Suprapubic skin (tissue), 4 donors: ENCODE data around the gene UBXN2A. TPM values are rescaled to one million over a fixed set of nuclear protein-coding genes. Genes with fewer than 3 reads are reported as not detected.
A peak's percentile ranks its signal among the peaks of the same experiment; 100 is the strongest.

Experiments
- DNase-seq, 2 donors: peaks; one replicate each; pipeline ENCODE4 v3.0.0-alpha.2; 2019; ENCODE audit warnings: low spot score in 2 of 2
- H3K27ac ChIP-seq: fragments of 200-600 bp; sonication (generic); one replicate; pipeline ENCODE4 v1.5.1; 2019
- H3K27me3 ChIP-seq: fragments of 200-600 bp; sonication (generic); one replicate; pipeline ENCODE4 v1.5.1; 2019
- H3K36me3 ChIP-seq: fragments of 200-600 bp; sonication (generic); one replicate; pipeline ENCODE4 v1.5.1; 2019
- H3K4me1 ChIP-seq: fragments of 200-600 bp; sonication (generic); one replicate; pipeline ENCODE4 v1.5.1; 2019
- H3K4me3 ChIP-seq: fragments of 200-600 bp; sonication (generic); one replicate; pipeline ENCODE4 v1.5.1; 2019; ENCODE audit warnings: mild to moderate bottlenecking
- H3K9me3 ChIP-seq: fragments of 200-600 bp; sonication (generic); one replicate; pipeline ENCODE4 v1.5.1; 2019
- EP300 ChIP-seq: sonication (generic); formaldehyde crosslinking; IDR thresholded peaks from one replicate; pipeline ENCODE4 v1.6.1; 2017; ENCODE audit warnings: antibody characterized with exemption
- POLR2A ChIP-seq, 2 donors: fragments of 450-650 bp; IDR thresholded peaks; one replicate each; pipeline ENCODE4 v1.6.1; 2017; ENCODE audit warnings: antibody characterized with exemption in 2 of 2, mild to moderate bottlenecking in 2 of 2, moderate library complexity in 2 of 2
- POLR2AphosphoS5 ChIP-seq, 3 donors: sonication (generic); formaldehyde crosslinking; IDR thresholded peaks; one replicate each; pipeline ENCODE4 v1.6.1; 2017; ENCODE audit warnings: antibody characterized with exemption in 3 of 3
- WGBS: methylation state at CpG from one replicate; pipeline ENCODE4 v1.1.5; 2018; 5-methylcytosine and 5-hydroxymethylcytosine counted together
- total RNA-seq, 4 donors: library from RNA; depleted of rRNA; stranded (reverse); fragments of >200 nt; gene quantifications; one replicate each; pipeline ENCODE4 v1.1.0, GENCODE V29; 2016
- TF ChIP-seq, protein P1 (sequence below), 2 donors: fragments of 200-600 bp in 1 of 2; fragments of 450-650 bp in 1 of 2; sonication (generic) in 1 of 2; IDR thresholded peaks; one replicate each; pipeline ENCODE4 v1.5.1; 2016 to 2019; ENCODE audit warnings: antibody characterized with exemption in 2 of 2, mild to moderate bottlenecking in 1 of 2, moderate library complexity in 1 of 2

Gene UBXN2A
- total RNA-seq, 4 donors from 2014 or later: 10.0 to 15.1 (median 12.1) TPM

DNA sequence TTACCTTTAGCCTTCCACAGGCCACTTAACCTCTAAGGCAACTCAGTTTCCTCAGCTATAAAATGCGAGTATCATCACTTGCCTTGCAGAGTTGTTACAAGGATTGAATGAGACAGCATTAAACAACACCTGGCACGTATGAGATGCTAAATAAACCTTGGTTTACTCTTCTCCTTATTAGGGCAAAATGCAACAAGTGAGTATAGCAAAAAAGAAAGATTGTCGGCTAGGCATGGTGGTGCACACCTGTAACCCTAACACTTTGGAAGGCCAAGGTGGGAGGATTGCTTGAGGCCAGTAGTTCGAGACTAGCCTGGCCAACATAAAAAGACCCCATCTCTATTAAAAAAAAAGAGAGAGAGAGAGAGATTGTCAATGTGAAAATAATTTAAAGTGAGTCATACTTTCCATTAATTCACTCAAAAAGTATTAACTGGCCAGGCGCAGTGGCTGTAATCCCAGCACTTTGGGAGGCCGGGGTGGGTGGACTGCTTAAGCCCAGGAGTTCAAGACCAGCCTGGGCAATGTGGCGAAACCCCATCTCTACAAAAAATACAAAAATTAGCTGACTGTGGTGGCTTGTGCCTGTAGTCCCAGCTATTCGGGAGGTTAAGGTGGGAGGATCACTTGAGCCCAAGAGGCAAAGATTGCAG, 21.3 kb upstream of the UBXN2A start:
- WGBS: 85% methylated on average over 8 of the region's 8 CpGs
- TF ChIP-seq EP300 (no peak), POLR2AphosphoS5 (IDR thresholded peaks at IDR 0.05) (no peak), POLR2A (IDR thresholded peaks at IDR 0.05) (no peak)
- TF ChIP-seq, protein P1, sequence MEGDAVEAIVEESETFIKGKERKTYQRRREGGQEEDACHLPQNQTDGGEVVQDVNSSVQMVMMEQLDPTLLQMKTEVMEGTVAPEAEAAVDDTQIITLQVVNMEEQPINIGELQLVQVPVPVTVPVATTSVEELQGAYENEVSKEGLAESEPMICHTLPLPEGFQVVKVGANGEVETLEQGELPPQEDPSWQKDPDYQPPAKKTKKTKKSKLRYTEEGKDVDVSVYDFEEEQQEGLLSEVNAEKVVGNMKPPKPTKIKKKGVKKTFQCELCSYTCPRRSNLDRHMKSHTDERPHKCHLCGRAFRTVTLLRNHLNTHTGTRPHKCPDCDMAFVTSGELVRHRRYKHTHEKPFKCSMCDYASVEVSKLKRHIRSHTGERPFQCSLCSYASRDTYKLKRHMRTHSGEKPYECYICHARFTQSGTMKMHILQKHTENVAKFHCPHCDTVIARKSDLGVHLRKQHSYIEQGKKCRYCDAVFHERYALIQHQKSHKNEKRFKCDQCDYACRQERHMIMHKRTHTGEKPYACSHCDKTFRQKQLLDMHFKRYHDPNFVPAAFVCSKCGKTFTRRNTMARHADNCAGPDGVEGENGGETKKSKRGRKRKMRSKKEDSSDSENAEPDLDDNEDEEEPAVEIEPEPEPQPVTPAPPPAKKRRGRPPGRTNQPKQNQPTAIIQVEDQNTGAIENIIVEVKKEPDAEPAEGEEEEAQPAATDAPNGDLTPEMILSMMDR (IDR thresholded peaks at IDR 0.05): no peak
- Histone ChIP-seq H3K9me3 (no peaks in the 10 kb centered on the region), H3K36me3 (no peaks in the 10 kb centered on the region), H3K4me1 (peaks cover 26% of the 10 kb centered on the region), H3K27ac (no peak overlapping the region), H3K27me3 (no peaks in the 10 kb centered on the region), H3K4me3 (no peak overlapping the region)
- DNase-seq: no peak

- Histone ChIP-seq H3K4me1 (peaks cover 42% of the 10 kb centered on the region), H3K36me3 (no peaks in the 10 kb centered on the region), H3K9me3 (no peaks in the 10 kb centered on the region), H3K4me3 (peak overlapping the region; percentile 98), H3K27me3 (no peaks in the 10 kb centered on the region), H3K27ac (peak overlapping the region; percentile 99)
- no peak for DNase-seq
- TF ChIP-seq POLR2A (IDR thresholded peaks at IDR 0.05): no peak
- no peak for TF ChIP-seq EP300
- 31% methylated on average over 7 of the region's 7 CpGs for WGBS
These were observed 15.5 kb upstream of the UBXN2A start for GRCh38 chr2:23924589-23925359.

DNA sequence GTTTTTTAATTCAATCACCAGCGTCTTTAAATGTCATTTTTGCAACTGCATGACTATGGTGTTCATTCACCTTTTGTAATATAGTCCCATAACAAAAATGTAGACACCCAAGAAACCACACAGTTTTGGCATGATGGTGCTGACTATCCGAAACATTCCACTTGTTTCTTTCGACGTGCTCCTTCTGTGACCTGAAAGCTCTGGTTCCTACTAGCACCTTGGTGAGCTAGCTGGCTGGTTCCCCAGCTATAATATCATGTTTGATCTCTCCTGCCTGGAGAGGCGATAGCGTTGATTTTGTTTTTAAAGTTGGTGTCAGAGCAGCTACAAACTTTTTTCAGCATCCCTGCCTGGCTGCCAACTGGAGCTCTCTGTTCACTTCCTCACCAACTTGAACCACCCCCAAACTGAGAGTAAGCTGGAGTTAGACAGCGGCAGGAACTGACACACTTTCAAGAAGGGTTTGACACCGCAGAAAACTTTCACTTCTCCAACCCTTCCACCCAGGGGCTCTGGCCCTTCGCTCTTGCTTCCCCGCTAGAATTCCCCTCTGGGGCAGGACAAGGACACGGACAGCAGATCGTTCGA, 14.5 kb upstream of the UBXN2A start:
- H3K4me1 ChIP-seq: peaks cover 42% of the 10 kb centered on the region
- DNase-seq: peak; percentile 70 to 84
- no peak for TF ChIP-seq EP300
- no peak for TF ChIP-seq POLR2AphosphoS5 (IDR thresholded peaks at IDR 0.05)
- peak in 1 of 2 donors; percentile 23 for TF ChIP-seq POLR2A (IDR thresholded peaks at IDR 0.05)

DNA sequence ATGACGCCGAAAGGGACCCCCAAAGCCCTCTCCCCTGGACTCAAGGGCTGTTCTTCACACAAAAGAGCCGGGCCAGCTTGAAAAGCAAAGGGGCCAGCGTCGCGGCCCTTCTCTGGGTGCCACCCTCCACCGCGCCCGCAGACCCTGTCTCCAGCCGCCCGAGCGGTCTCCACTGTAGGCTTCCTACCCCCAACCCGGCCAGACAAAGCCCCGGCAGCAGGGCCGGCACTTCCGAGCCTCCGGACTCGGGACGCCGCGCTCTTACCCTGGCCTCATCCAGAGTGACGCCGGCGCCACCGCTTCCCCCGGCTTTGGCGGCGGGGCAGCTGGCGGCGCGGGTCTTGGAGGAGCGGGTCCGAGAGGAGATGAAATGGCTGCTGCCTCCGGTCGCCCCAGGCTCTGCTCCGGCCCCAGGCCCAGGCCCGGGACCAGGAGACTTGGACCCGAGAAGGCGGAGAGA, 13.9 kb upstream of the UBXN2A start:
- Histone ChIP-seq H3K4me1 (peaks cover 42% of the 10 kb centered on the region), H3K36me3 (peaks cover 3% of the 10 kb centered on the region), H3K27ac (peak overlapping the region; percentile 99), H3K4me3 (peak overlapping the region; percentile 98), H3K27me3 (no peaks in the 10 kb centered on the region), H3K9me3 (no peaks in the 10 kb centered on the region)
- TF ChIP-seq POLR2A (IDR thresholded peaks at IDR 0.05) (no peak), EP300 (no peak), POLR2AphosphoS5 (IDR thresholded peaks at IDR 0.05) (no peak)
- TF ChIP-seq, protein P1 (IDR thresholded peaks at IDR 0.05): no peak
- peak; percentile 77 to 81 for DNase-seq
- whole genome bisulfite sequencing: 0% methylated on average over 3 of the region's 39 CpGs

More for the DNA sequence above, 14.5 kb upstream of the UBXN2A start:
- Histone ChIP-seq H3K27ac (peak overlapping the region; percentile 99), H3K9me3 (no peaks in the 10 kb centered on the region), H3K36me3 (no peaks in the 10 kb centered on the region), H3K27me3 (no peaks in the 10 kb centered on the region), H3K4me3 (peak overlapping the region; percentile 98)
- WGBS: under 1% methylated on average over 12 of the region's 13 CpGs

DNA sequence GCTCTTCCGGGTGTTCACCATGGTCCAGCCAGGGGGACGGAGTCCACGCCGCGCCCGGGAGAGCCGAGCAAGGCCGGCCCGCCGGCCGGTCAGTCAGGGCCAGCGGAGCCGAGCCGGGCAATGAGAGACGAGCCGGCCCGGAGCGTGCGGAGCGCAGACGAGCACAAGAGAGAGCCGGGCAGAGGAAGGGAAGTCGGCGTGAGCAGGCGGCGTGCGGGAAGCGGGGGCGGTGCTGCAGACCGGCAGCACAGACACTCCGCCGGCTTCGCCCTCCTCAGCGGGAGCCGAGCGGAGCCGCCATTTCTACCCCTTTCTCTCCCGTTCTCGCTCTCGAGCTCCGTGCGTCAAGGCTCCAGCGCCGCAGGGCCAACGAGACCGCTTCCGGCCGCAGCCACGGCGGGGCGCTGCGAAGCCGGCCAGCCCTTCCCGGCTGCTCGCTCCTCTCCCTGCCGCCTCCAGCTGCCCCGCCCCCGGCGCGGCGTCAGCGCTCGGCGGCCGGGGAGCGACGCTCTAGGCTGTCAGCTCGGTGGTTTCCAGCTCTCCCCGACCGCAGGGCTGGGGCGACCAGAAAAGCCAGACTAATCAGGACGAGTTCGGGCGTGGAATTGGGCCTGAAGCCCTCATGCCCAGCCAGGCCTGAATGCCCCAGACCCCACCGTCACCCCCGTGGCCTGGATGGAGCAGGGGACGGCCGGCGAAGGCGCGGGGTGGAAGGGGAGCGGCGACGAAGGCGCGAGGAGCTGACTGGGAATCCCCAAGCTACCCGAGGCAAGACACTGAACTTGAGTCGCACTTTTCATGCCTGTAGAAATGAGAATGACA, 13.3 kb upstream of the UBXN2A start, which contains the start of gene ATAD2B:
TSS of gene ATAD2B (minus strand) at position 374 of the 822 bp plus-strand sequence. CDS start at position 21, 353 bp downstream.
- no peaks in the 10 kb centered on the region for H3K27me3 ChIP-seq
- peaks cover 37% of the 10 kb centered on the region for H3K4me1 ChIP-seq
- whole genome bisulfite sequencing: under 1% methylated on average over 18 of the region's 88 CpGs
- peaks cover 8% of the 10 kb centered on the region for H3K36me3 ChIP-seq
- DNase-seq: peak; percentile 92
- peak within 1 kb of the TSS; percentile 99 for H3K27ac ChIP-seq
- H3K9me3 ChIP-seq: no peaks in the 10 kb centered on the region
- peak within 1 kb of the TSS; percentile 98 for H3K4me3 ChIP-seq
- TF ChIP-seq POLR2A (IDR thresholded peaks at IDR 0.05) (peak; percentile 32 to 51), POLR2AphosphoS5 (IDR thresholded peaks at IDR 0.05) (peak in 2 of 3 donors; percentile 60 to 86), EP300 (no peak)
- TF ChIP-seq, protein P1 (IDR thresholded peaks at IDR 0.05): peak; percentile 85 to 96
